Fibroblast of mammary gland (primary cell): ENCODE results near the gene ATP6V1G3.
"Not testable (repeated sequence)": the region's sequence is repeated elsewhere in the genome, so short reads cannot be mapped to it uniquely, and the experiment has no call there.

Experiments
- DNase-seq: peaks from one replicate; pipeline ENCODE4 v3.0.0-alpha.2; 2010; ENCODE audit warnings: low read depth
- H3K4me3 ChIP-seq: 2 replicates; pipeline ENCODE4 v1.5.1; 2011; ENCODE audit warnings: low read depth, mild to moderate bottlenecking, low read length, moderate library complexity; ENCODE audit not compliant: control insufficient read depth
- TF ChIP-seq, protein P1 (sequence below): conservative IDR thresholded peaks from 2 replicates; pipeline ENCODE4 v1.5.1; 2011; ENCODE audit warnings: low read depth, low read length, inconsistent platforms; ENCODE audit not compliant: control insufficient read depth, insufficient read depth

Gene ATP6V1G3

DNA sequence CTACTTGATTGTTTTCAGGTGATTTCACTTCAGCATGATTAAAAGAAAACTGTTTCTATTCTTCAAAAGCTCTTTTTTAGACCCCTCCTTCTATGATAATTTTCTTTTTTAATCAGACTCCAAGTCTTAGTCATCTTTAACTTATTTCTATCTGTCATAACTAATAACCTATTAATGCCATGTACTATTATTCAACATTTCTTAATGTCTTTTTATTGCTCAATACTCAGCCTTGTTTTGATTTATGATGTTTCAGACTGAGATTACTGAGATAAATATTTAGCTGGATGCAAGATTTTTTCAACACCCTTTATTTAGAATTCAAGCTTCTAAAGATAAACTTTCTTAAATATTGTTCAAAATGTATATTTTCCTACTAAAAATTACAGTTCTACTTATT is 53.6 kb downstream of the ATP6V1G3 start:
- TF ChIP-seq, protein P1, sequence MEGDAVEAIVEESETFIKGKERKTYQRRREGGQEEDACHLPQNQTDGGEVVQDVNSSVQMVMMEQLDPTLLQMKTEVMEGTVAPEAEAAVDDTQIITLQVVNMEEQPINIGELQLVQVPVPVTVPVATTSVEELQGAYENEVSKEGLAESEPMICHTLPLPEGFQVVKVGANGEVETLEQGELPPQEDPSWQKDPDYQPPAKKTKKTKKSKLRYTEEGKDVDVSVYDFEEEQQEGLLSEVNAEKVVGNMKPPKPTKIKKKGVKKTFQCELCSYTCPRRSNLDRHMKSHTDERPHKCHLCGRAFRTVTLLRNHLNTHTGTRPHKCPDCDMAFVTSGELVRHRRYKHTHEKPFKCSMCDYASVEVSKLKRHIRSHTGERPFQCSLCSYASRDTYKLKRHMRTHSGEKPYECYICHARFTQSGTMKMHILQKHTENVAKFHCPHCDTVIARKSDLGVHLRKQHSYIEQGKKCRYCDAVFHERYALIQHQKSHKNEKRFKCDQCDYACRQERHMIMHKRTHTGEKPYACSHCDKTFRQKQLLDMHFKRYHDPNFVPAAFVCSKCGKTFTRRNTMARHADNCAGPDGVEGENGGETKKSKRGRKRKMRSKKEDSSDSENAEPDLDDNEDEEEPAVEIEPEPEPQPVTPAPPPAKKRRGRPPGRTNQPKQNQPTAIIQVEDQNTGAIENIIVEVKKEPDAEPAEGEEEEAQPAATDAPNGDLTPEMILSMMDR, result no peak
- no peak overlapping the region for H3K4me3 ChIP-seq
- DNase-seq, result no peak

DNA sequence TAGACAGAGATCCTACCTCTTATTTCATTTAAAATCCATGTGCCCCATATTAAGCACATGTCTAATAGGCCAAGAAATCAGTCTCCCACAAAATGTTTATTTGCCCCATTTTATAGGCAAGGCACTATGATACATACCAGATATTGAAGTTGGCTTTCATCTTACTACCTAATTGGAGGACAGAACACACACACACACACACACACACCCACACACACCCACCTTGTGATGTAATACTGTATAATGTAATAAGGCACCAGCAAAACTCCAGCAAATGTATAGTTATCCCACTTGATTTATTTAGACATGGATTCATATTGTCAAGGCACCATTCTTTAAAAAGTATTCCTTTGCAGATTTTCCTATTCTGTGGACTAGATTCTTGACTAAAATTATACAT is 56.8 kb downstream of the ATP6V1G3 start:
- TF ChIP-seq, protein P1, result no peak
- no peak for DNase-seq
- no peak overlapping the region for H3K4me3 ChIP-seq

DNA sequence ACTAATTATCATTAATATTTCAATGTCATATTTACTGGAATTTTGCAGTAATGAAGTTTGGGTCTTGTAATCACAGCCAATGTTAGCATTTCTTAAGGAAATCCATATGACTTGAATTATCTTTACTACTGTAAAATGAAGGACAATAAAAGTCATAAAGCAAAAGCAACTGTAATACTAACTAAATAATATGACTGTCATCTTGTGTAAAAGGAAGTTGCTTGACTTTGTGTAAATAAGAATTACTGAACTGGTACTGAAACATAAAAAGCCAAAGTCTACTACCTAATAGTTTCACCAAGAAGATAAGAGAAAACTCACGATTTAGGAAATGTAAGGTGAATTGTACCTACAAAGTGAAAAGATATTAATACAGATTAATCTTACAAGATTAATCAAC is 57.5 kb downstream of the ATP6V1G3 start:
- H3K4me3 ChIP-seq, result no peak overlapping the region
- TF ChIP-seq, protein P1, result no peak
- no peak for DNase-seq

DNA sequence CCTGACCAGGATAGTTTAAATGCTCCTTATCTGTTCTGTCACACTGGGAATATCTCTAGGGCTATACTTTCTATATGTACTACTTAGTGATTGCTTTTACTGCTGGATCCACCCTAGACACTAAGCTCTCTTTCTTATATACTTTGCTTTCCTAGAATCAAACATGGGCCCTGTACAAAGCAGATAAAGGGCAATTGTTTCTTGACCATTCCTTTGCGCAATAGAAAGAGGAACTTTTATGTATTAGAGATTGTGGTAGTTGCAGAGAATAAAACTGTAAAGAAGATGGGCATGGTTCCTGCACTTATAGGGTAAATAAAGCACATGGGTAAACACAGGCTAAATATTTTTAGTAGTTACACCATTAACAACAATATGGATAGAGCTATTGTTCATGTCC is 58.8 kb downstream of the ATP6V1G3 start:
- no peak overlapping the region for H3K4me3 ChIP-seq
- TF ChIP-seq, protein P1, result no peak
- no peak for DNase-seq

DNA sequence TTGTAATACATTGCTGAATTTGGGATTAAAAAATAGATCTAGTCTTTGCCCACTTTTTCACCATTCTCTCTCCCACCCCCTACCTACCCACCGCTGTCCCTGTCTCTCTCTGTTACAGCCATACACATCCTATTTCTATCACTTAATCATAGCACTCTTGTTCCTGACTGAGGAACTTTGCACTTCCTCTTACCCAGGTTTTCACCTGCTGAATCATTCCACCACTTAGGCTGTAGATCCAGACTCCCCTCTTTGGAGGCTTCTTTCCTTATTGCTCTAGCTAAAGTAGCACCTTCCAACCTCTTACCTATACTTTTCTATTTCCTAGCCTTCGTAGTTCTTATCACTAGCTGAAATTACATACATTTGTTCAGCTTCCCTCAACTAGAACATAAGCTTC is 59.6 kb downstream of the ATP6V1G3 start:
- H3K4me3 ChIP-seq, result no peak overlapping the region
- TF ChIP-seq, protein P1, result no peak
- no peak for DNase-seq

DNA sequence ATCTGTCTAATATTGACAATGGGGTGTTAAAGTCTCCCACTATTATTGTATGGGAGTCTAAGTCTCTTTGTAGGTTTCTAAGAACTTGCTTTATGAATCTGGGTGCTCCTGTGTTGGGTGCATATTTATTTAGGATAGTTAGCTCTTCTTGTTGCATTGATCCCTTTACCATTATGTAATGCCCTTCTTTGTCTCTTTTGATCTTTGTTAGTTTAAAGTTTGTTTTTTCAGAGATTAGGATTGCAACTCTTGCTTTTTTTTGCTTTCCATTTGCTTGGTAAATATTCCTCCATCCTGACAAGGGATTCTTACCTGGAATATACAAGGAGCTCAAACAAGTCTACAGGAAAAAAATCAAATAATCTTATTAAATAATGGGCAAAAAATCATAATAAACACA is 63.1 kb downstream of the ATP6V1G3 start:
- not testable (repeated sequence) for H3K4me3 ChIP-seq, DNase-seq
